Spleen (tissue), 11 donors: ENCODE data around the gene NFATC1. TPM values are rescaled to one million over a fixed set of nuclear protein-coding genes. Genes with fewer than 3 reads are reported as not detected.

Source experiments
- DNase-seq: peaks from one replicate; pipeline ENCODE4 v3.0.0-alpha.2; 2020
- H3K27ac ChIP-seq, 8 donors: fragments of 200-600 bp; sonication (generic) in 7 of 8; 1 replicate in 4 of 8; 2 replicates in 4 of 8; pipeline versions ENCODE4 v1.5.0 to v1.8.0; 2016 to 2021; ENCODE audit warnings: inconsistent platforms in 4 of 8, mild to moderate bottlenecking in 4 of 8, moderate library complexity in 1 of 8
- H3K27me3 ChIP-seq, 7 donors: fragments of 200-600 bp; sonication (generic) in 6 of 7; replicated peaks in 1 of 7; 1 replicate in 4 of 7; 2 replicates in 3 of 7; pipeline versions ENCODE4 v1.5.0 to v1.8.0; 2016 to 2021; ENCODE audit warnings: inconsistent platforms in 3 of 7, mild to moderate bottlenecking in 1 of 7
- H3K36me3 ChIP-seq, 6 donors: fragments of 200-600 bp; sonication (generic) in 5 of 6; 1 replicate in 4 of 6; 2 replicates in 2 of 6; pipeline versions ENCODE4 v1.5.0 to v1.8.0; 2016 to 2021; ENCODE audit warnings: inconsistent platforms in 2 of 6
- H3K4me1 ChIP-seq, 6 donors: fragments of 200-600 bp; sonication (generic) in 5 of 6; 1 replicate in 3 of 6; 2 replicates in 3 of 6; pipeline versions ENCODE4 v1.5.0 to v1.8.0; 2016 to 2021; ENCODE audit warnings: inconsistent platforms in 3 of 6
- H3K4me3 ChIP-seq, 8 donors: fragments of 200-600 bp; sonication (generic) in 7 of 8; 1 replicate in 4 of 8; 2 replicates in 4 of 8; pipeline versions ENCODE4 v1.5.0 to v1.8.0; 2016 to 2021; ENCODE audit warnings: inconsistent platforms in 4 of 8, mild to moderate bottlenecking in 4 of 8, moderate library complexity in 2 of 8
- H3K9me3 ChIP-seq, 8 donors: fragments of 200-600 bp; sonication (generic) in 7 of 8; 1 replicate in 4 of 8; 2 replicates in 4 of 8; pipeline versions ENCODE4 v1.5.0 to v1.8.0; 2016 to 2021; ENCODE audit warnings: inconsistent platforms in 4 of 8
- CTCF ChIP-seq, 11 experiments: fragments of 200-600 bp in 7 of 11; fragments of 450-650 bp in 4 of 11; sonication (generic) in 4 of 11; IDR thresholded peaks in 8 of 11; conservative IDR thresholded peaks in 3 of 11; 1 replicate in 7 of 11; 2 replicates in 4 of 11; pipeline versions ENCODE4 v1.4.0 to v1.8.0; 2016 to 2021; ENCODE audit warnings: antibody characterized with exemption in 11 of 11, inconsistent platforms in 4 of 11, mild to moderate bottlenecking in 1 of 11
- POLR2A ChIP-seq, 3 donors: fragments of 450-650 bp; IDR thresholded peaks; one replicate each; pipeline ENCODE4 v1.5.1; 2017; ENCODE audit warnings: antibody characterized with exemption in 3 of 3, mild to moderate bottlenecking in 1 of 3
- POLR2AphosphoS5 ChIP-seq, 3 donors: sonication (generic); formaldehyde crosslinking; IDR thresholded peaks; one replicate each; pipeline ENCODE4 v1.5.1; 2017; ENCODE audit warnings: antibody characterized with exemption in 3 of 3
- WGBS, 5 donors: extraction: QIAGEN DNeasy Blood & Tissue Kit in 3 of 5; methylation state at CpG; one replicate each; pipeline versions ENCODE4 v1.1.5 to v1.1.7; 2013 to 2018; 5-methylcytosine and 5-hydroxymethylcytosine counted together
- intact Hi-C: fragments of 100-400 bp; cut with DNase I; formaldehyde crosslinking; loops from one replicate; pipeline ENCODE4 v1.15.0; 2023; ENCODE audit warnings: low total_unique reads
- polyA plus RNA-seq, 3 donors: library from polyadenylated mRNA; stranded (reverse); fragments of 200-250 nt; gene quantifications; one replicate each; pipeline ENCODE4 v1.2.1, GENCODE V29; 2013
- total RNA-seq, 7 donors: library from RNA; depleted of rRNA in 3 of 7; stranded (reverse); fragments of >200 nt in 3 of 7; fragmentation: NEBNext Ultra II Directional in 4 of 7; extraction: Animal tissue kit (Norgen Biotek cat#: 25700) in 4 of 7; gene quantifications; one replicate each; pipeline versions ENCODE4 v1.1.0 to v1.2.1, GENCODE V29; 2016 to 2021
- donor health status: healthy with polysubstance abuse.
- donor health status: DM: no; HTN: no; CAD: no; lungs with moderate emphysema.
- donor health status: DM: no; HTN: no; CAD: no.
- donor health status: Bipolar disorder and iron deficiency.
- donor health status: healthy.
- donor health status: DM: no; HTN: no; CAD: no.
- donor health status: DM: yes; HTN: yes; CAD: no.

Gene NFATC1
- total and polyA plus RNA-seq, 10 donors, result 20.7 to 64.9 (median 47.4) TPM

GRCh38 chr18:79469309-79469708 is 73.6 kb downstream of the NFATC1 start:
- TF ChIP-seq CTCF (IDR thresholded peaks at IDR 0.05 in 8 of 11, conservative IDR thresholded peaks at IDR 0.05 in 3 of 11) (no peak), POLR2A (IDR thresholded peaks at IDR 0.05) (no peak), POLR2AphosphoS5 (IDR thresholded peaks at IDR 0.05) (no peak)
- Histone ChIP-seq H3K9me3 (peaks cover 0 to 6% (median 0%) of the 10 kb centered on the region in 8 donors), H3K27me3 (no peaks in the 10 kb centered on the region), H3K4me1 (peaks cover 0 to 41% (median 17%) of the 10 kb centered on the region in 6 donors), H3K36me3 (peaks cover 0 to 97% (median 44%) of the 10 kb centered on the region in 6 donors), H3K4me3 (no peak overlapping the region), H3K27ac (no peak overlapping the region)
- DNase-seq, result no peak
- intact Hi-C loops, result no loop called here
- WGBS, 5 donors, result 90 to 97% (median 94%) methylated on average over 16 to 17 of the region's 17 CpGs

- Histone ChIP-seq H3K9me3 (peaks cover 0 to 6% (median 0%) of the 10 kb centered on the region in 8 donors), H3K27me3 (no peaks in the 10 kb centered on the region), H3K4me1 (peaks cover 0 to 37% (median 14%) of the 10 kb centered on the region in 6 donors), H3K36me3 (peaks cover 0 to 96% (median 44%) of the 10 kb centered on the region in 6 donors), H3K27ac (no peak overlapping the region), H3K4me3 (no peak overlapping the region)
- WGBS, 5 donors, result 91 to 94% (median 94%) methylated on average over 33 of the region's 33 CpGs
- TF ChIP-seq POLR2AphosphoS5 (IDR thresholded peaks at IDR 0.05), result peak in 2 of 3 donors; percentile 6 to 47
- no peak for TF ChIP-seq CTCF (IDR thresholded peaks at IDR 0.05 in 8 of 11, conservative IDR thresholded peaks at IDR 0.05 in 3 of 11)
- no peak for TF ChIP-seq POLR2A (IDR thresholded peaks at IDR 0.05)
- no peak for DNase-seq
- intact Hi-C loops, result no loop called here
These were observed 74.2 kb downstream of the NFATC1 start for GRCh38 chr18:79469751-79470505.

- 86 to 97% (median 92%) methylated on average over 7 to 21 of the region's 21 CpGs for WGBS, 5 donors
- TF ChIP-seq POLR2A (IDR thresholded peaks at IDR 0.05), result no peak
- no peak for DNase-seq
- intact Hi-C loops, result no loop called here
- H3K4me3 ChIP-seq, result no peak overlapping the region
- H3K9me3 ChIP-seq, result peaks cover 0 to 6% (median 0%) of the 10 kb centered on the region in 8 donors
- H3K4me1 ChIP-seq, result peaks cover 0 to 31% (median 10%) of the 10 kb centered on the region in 6 donors
- H3K27ac ChIP-seq, result no peak overlapping the region
- no peaks in the 10 kb centered on the region for H3K27me3 ChIP-seq
- peaks cover 0 to 96% (median 44%) of the 10 kb centered on the region in 6 donors for H3K36me3 ChIP-seq
These were observed 74.8 kb downstream of the NFATC1 start for GRCh38 chr18:79470547-79470946.

GRCh38 chr18:79471046-79471445 is 75.3 kb downstream of the NFATC1 start:
- Histone ChIP-seq H3K9me3 (peaks cover 0 to 6% (median 0%) of the 10 kb centered on the region in 8 donors), H3K4me1 (peaks cover 0 to 26% (median 7%) of the 10 kb centered on the region in 6 donors), H3K27ac (no peak overlapping the region), H3K27me3 (no peaks in the 10 kb centered on the region), H3K36me3 (peaks cover 0 to 96% (median 44%) of the 10 kb centered on the region in 6 donors), H3K4me3 (no peak overlapping the region)
- no peak for DNase-seq
- TF ChIP-seq CTCF (IDR thresholded peaks at IDR 0.05 in 8 of 11, conservative IDR thresholded peaks at IDR 0.05 in 3 of 11) (no peak), POLR2A (IDR thresholded peaks at IDR 0.05) (no peak), POLR2AphosphoS5 (IDR thresholded peaks at IDR 0.05) (no peak)
- intact Hi-C loops, result no loop called here
- 90 to 98% (median 96%) methylated on average over 16 of the region's 16 CpGs for WGBS, 5 donors
